A204.1 (cell line): ENCODE results near the gene MPHOSPH8.
"Not testable (repeated sequence)": the region's sequence is repeated elsewhere in the genome, so short reads cannot be mapped to it uniquely, and the experiment has no call there.

Experiments
- FAIRE-seq: peaks from 2 replicates; lab custom pipeline; 2012; peaks lifted over from hg19 to GRCh38; lab: Jason Lieb, UNC

Gene MPHOSPH8

DNA sequence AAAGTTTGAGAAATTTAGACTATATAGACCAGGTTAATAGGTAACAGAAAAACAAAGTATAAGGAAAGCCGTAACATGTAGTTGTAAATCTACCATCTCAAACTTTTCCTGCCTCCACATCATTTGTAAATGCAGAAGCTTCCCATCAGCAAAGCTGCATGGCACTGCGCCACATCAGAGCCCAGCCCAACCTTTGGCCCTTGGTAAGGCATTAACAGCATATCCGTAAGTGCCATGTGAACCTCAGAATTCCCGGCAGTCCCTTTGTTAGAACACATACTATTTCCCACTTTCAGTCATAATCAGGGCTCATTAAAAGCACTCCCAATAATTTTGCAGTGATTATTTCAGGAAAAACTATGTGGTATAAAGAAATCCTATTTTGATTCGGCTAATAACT is 51.6 kb downstream of the MPHOSPH8 start:
- no peak for FAIRE-seq

DNA sequence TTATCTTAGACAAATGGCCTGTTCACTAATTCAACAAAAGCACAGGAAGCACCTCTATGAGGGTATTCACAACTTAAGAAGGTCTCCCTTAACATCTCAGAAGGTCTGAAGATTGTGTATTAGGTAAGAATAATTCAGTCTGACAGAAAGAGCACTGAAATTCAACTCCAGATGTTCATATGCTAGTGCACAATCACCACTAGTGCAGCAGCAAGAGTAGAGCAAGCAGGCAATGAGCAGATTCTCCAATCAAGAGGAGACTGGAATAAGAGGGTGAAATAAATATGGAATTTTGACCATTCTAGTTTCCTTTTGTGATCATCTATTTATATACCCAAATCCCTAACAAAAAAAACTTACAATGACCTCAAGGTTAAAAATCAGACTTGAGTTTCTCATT is 52.0 kb downstream of the MPHOSPH8 start:
- FAIRE-seq = no peak

DNA sequence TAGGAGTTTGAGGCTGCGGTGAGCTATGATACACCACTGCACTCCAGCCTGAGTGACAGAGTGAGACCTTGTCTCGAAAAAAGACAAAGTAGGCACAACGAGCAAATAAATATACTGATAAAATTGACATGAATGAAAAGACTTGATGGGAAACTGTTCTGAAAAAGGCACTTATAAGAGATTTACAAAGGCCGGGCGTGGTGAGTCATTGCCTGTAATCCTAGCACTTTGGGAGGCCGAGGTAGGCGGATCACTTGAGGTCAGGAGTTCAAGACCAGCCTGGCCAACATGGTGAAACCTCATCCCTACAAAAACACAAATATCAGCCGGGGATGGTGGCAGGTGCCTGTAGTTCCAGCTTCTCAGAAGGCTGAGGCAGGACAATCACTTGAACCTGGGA is 58.0 kb downstream of the MPHOSPH8 start:
- not testable (repeated sequence) for FAIRE-seq

DNA sequence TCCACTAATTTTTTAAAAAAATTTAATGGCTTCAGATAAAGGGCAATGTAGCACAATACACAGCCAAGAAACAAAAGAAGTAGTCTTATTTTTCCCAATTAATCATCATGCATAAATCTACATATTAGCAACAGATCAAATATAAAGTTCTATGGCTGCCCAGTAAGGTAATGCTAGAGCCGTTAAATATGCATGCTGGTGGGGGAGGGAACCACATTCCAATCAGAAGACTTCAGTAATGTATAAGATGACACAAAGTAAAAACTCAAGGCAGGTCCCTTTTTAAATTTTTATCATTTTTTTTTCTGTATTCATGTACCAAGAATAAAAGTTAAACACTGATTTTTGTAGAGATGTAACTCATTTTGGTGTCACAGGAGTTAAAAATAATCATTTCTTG is 62.0 kb downstream of the MPHOSPH8 start:
- no peak for FAIRE-seq

DNA sequence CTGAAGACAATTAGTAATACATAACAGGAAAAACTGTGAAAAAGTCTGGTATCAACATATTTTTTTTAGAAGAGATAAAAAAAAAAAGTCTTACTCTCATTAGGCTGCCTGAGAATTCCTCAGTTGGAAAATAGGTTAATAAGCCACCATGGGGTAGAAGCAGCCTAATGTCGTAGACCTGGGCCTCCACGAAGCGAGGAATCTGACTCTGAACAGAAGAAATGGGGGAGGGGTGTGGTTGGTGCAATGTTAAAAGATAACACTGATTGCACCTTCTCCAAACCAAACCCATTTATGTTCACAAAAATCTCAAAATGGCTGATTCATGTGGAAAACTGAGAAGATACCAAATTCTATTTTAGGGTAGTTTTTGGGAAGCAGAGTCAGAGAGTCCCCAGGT is 62.4 kb downstream of the MPHOSPH8 start:
- FAIRE-seq = no peak

DNA sequence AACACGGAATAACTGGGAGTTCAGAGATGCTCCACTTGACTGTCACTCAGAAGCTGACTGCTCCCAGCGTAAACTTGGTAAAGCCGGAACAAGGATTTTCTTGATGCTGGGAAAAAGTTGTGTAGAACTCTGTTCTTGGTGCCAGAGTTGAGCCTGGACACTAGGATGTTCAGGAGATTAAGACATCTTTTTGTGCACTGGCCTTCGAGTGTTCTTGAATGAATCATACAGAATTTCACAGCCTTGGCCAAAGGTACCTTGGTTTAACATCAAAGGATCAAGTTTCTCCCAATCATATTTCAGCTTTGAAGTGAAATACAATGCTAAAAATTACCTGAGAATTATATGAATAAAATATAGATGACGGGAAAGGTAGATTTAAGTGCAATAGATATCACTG is 67.5 kb downstream of the MPHOSPH8 start:
- not testable (repeated sequence) for FAIRE-seq

DNA sequence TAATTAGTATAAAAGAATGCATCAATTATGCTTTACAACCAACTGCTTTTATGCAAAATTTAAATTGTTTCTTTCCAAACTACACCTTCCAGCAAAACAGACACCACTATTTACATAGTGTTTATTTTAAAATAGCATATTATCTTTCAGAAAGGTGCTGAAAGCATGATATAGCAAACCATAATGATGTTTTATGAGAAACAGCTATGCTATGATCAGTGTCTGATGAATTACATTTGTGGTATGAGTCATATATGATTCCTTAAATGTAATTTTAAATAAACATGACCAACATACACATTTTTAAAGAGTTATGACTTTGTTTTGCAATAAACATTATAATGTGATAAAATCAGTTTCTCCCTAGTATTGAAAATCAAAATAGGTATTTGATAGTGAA is 68.2 kb downstream of the MPHOSPH8 start:
- peak; percentile 72 for FAIRE-seq

DNA sequence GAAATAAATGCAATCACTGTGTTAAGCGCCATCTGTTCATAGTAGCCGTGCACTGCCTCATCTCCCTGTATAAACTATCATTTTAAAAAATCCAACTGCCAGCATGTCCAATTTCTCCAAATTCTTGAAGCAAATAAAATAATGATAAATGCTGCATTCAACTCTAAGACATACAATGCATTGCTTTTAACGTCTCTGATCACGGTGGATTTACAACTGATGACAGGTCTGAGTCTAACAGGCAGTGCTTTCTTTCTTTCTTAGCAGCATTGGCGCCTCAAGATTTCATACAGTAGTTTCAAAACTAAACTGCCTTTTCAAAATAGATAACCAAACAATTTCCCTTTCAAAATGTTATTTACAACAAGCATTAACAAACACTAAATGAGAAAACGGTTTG is 70.8 kb downstream of the MPHOSPH8 start:
- not testable (repeated sequence) for FAIRE-seq

DNA sequence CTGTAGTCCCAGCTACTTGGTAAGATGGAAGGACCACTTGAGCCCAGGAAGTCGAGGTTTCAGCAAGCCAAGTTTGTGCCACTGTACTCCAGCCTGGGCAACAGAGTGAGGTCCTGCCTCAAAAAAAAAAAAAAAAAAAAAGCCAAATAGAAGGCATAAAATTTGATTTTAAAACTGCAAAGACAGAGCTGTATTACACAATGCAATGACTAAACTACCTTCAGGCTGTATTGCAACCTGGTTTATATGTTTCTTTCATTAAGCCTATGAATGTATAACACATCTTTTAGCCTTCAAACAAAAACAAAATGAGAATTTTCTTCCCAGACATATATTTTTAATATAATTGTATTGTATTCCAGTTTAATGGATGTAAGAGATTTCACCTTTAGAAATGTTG is 75.6 kb downstream of the MPHOSPH8 start:
- FAIRE-seq = not testable (repeated sequence)

DNA sequence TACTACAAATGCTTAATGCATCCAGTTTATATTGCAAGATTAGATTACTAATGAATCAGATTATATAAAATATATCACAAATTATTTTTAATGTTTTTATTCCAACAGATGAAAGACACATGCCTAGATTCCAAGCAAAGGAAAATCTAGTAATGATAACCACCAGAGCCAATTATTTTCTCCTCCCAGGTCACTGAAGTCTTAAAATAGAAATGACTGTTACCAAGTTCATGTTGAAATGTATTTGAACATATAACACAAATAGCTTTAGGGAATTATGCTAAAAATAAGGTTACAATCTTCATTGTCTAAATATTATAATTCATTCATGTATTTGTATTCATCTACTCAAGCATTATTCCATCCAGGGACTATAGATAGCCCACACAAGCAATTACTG is 76.3 kb downstream of the MPHOSPH8 start:
- peak; percentile 76 for FAIRE-seq

DNA sequence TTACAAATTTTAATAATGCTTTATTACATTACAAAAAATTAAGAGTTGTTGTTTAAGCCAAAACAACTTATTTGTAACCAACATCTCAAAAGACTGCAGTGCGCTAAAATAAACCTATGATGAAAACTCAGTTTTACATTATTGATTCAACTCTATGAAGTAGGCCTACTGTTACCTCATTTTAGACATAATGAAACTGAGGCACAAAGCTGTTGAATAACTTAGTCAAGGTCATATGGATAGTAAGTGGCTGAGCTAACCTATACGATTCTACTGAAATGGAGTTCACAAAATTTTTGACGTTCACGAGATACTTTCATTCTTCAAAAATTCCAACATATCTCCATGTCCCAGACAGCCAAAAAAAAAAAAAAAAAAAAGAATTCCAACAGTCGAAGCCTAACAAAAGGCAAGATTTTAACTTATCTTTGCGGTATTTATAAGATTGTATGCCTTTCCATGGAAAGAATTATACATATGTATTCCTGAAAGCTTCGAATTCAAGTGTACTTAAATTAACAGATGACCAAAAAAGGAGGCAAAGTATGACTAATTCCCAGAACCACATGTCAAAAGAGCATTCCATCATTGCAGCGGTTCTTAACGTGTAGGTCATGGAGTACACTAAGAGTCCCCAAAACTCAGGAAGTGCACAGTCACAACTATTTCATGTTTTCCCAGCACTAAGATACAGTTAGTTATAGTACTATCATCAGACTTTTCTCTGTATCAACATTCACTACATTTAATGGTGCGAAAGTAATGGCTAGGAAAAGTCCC is 79.9 kb downstream of the MPHOSPH8 start:
- FAIRE-seq = no peak

DNA sequence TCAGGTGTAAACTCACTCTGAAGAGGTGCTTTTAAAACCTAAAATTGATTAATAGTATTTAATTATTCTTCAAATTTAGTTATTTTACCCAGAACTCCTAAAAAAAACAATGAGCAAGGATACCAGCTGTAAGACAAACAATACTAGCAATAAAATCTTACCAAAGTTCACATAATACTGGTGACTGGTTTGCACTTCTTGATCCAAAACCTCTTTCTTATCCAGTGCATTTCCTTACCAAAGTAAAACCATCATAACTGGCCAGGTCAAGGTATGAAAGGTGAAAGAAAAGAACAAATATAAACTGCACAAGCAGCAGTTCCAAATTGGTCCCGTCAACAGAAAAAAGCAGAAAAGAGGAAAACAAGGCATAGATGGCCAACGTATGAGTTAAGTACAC is 86.6 kb downstream of the MPHOSPH8 start:
- no peak for FAIRE-seq
